ENCODE results near the gene ZNG1B.
"Not testable (repeated sequence)": the region's sequence is repeated elsewhere in the genome, so short reads cannot be mapped to it uniquely, and the experiment has no call there.

The ZNG1B gene

GRCh38 chr2:113504081-113504480 is 66.6 kb downstream of the ZNG1B start:
- DNase-seq = peak; percentile 4

- DNase-seq = not testable (repeated sequence)
Measured at GRCh38 chr2:113507394-113508140, 70.1 kb downstream of the ZNG1B start.

- not testable (repeated sequence) for DNase-seq
Measured at GRCh38 chr2:113508187-113508586, 70.7 kb downstream of the ZNG1B start.

GRCh38 chr2:113510913-113511312 is 73.4 kb downstream of the ZNG1B start:
- DNase-seq = not testable (repeated sequence)

GRCh38 chr2:113511859-113512258 is 74.4 kb downstream of the ZNG1B start:
- not testable (repeated sequence) for DNase-seq

GRCh38 chr2:113515457-113515856 is 78.0 kb downstream of the ZNG1B start:
- not testable (repeated sequence) for DNase-seq

- DNase-seq = not testable (repeated sequence)
Measured at GRCh38 chr2:113515995-113516394, 78.5 kb downstream of the ZNG1B start.

DNA sequence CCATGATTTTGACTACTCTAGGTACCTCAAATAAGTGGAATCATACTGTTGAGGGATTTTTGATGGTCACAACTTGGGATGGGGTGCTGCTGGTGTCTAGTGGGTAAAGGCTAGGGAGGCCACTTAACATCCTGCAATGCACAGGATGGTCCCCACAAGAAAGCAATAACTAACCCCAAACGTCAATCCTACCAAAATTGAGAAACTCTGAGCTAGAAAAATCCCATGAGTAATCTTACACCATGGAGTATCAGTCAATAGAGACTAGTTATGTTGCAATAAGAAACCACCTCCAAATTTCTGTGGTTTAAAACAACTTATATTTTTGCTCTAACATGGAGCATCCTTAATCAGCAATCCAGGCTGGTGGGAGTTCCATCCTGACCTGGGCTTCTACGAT is 79.5 kb downstream of the ZNG1B start:
- DNase-seq = not testable (repeated sequence)

- not testable (repeated sequence) for DNase-seq
Measured at GRCh38 chr2:113520837-113521236, 83.3 kb downstream of the ZNG1B start.

DNA sequence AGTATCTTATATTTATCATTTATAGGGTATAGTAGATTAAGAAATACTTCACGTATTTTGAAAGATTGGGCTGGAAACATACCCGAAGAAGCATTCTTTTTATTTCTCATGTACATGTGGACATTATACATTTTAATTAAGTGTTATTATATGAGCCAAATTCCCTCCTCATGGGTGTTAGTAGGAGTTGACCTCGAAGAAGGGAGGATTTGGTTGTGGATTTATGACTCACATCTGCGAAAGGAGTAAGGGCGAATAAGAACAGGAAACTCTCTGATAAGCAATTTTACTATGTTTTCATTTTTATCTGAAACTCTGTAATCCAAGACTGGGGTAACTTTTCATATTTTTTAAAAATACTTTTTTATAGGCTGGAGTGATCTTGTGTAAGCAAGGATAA is 84.0 kb downstream of the ZNG1B start:
- not testable (repeated sequence) for DNase-seq

- not testable (repeated sequence) for DNase-seq
Measured at GRCh38 chr2:113524986-113525385, 87.5 kb downstream of the ZNG1B start.

GRCh38 chr2:113527350-113528045 is 90.0 kb downstream of the ZNG1B start:
- DNase-seq = not testable (repeated sequence)

- not testable (repeated sequence) for DNase-seq
Measured at GRCh38 chr2:113528126-113528525, 90.6 kb downstream of the ZNG1B start.

DNA sequence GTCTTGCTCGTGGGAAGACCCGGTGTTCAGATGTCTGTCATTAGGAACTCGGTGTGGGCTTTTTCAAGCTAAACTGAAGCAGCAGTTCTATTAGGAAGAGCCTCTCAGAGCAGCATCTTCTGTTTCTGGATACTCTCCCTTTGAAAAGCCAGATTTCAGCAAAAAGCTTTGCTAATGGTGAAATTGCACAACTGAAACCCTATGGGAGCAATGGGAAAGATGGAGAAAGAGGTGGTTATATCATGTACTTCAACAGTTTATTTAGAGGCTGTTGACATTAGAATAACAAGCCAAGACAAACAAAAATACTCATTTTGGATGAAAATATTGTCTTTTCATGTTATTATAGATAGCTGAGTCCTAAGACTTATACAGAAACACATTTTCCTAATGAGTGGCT is 91.4 kb downstream of the ZNG1B start:
- DNase-seq = not testable (repeated sequence)

DNA sequence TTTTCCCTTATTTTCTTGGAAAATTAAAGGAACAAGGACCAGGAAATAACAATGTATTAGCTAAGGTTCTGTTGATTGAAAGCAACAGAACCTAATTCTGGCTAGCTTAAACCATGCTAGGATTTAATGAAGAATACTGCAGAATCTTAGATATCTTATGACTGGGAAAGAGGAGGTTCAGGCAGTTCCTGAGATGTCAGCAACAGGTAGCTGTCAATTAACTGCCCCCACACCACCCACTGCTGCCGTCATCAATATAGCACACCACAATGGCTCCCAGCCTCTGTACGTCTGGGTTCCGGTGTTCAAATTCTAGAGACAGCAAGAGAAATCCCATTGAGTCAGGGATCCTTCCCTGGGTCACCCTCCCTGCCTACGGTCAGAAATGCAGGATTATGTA is 95.5 kb downstream of the ZNG1B start:
- DNase-seq = not testable (repeated sequence)

- not testable (repeated sequence) for DNase-seq
Measured at GRCh38 chr2:113536573-113536972, 99.1 kb downstream of the ZNG1B start.

DNA sequence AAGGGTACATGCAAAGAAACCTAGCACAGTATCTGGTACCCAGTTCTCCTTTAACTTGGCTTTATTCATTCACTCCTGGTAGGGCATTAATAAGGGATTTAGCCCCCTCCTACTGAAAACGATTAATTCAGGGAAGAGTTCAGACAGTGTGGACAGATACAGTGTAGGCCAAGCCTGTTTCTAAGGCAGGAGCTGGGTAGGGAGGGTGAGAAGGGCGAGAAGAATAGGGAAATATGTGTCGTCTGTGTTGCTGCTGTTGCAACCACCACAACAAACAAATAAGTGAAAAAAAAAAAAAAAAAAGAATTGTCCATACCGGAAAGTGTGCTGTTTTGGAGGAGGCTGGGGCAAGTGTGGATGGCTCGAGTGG is 103.3 kb downstream of the ZNG1B start:
- DNase-seq = not testable (repeated sequence)

- not testable (repeated sequence) for DNase-seq
Measured at GRCh38 chr2:113541204-113541975, 103.9 kb downstream of the ZNG1B start.

DNA sequence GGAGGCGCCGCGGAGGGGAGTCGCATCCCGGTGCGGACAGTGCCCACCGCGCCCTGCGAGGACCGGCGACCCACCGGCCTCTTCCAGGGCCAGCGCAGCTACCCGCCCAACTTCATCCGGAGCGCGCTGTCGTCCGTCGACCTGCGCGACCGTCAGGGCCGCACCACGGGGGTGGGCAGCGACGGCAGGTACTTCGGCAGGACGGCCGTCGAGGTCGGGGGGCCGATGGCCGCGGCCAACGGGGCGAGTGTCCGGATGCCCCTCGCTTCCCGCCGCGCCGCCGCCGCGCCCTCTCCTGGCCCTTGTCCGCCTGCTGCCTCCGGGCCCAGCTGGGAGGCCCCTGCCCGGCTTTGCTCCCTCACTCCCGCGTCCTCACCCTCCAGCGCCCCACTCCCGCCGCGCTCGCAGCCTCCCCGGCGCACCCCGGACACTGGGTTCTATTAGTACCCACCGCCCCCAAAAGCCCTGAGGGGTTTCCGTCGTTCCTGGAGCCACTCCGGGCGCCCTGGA is 104.5 kb downstream of the ZNG1B start:
- not testable (repeated sequence) for DNase-seq

- not testable (repeated sequence) for DNase-seq
Measured at GRCh38 chr2:113542529-113542928, 105.0 kb downstream of the ZNG1B start.

Measured in CD4-positive, alpha-beta T cell treated with Interleukin-17A for 1 hour (primary cell).